ENCODE results near the gene JMY.

Gene JMY

DNA sequence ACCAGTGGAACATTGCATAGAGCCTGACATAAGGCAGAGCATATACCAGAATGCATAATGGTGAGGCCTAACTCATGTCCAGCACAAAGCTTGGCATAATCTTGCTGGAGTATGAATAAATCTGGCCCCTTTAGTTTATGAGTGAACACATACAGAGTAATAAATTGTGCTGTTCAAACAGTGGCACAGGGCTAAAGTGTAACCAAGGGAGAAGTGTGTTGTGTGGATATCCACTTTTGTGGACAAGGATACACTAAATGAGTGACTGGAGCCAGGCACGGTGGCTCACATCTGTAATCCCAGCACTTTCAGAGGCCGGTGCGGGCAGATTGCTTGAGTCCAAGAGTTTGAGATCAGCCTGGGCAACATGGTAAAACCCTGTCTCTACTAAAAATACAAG is 29.4 kb upstream of the JMY start:
- H3K9me3 ChIP-seq: no peaks in the 10 kb centered on the region
- no peaks in the 10 kb centered on the region for H3K27me3 ChIP-seq
- no peaks in the 10 kb centered on the region for H3K4me1 ChIP-seq
- no peaks in the 10 kb centered on the region for H4K20me1 ChIP-seq
- H3K36me3 ChIP-seq: no peaks in the 10 kb centered on the region
- no peak overlapping the region for H3K4me2 ChIP-seq
- no peak for TF ChIP-seq Cebpa-rat (IDR thresholded peaks at IDR 0.05)
- H3K4me3 ChIP-seq: no peak overlapping the region
- H3K9ac ChIP-seq: no peak overlapping the region
- no peak overlapping the region for H3K27ac ChIP-seq

DNA sequence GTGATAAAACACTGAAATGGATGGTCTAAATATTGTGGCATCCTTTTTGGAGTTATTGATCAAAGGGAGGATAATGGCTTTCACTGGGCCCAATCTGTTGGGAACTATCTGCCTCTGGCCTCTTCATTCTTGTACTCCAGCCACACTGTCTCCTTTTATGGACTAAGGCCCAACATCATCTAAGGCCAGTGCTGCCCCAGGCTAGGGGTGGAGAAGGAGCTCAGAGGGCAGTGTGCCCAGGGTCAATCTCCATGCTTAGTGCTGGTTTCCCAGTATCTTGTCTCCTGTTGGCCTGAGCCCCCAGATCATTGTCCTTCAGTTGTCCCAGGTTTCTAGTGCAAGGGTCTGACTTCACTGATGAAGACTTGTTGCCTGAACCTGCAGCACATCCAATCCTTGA is 26.4 kb upstream of the JMY start:
- H3K4me1 ChIP-seq: no peaks in the 10 kb centered on the region
- no peak for TF ChIP-seq Cebpa-rat (IDR thresholded peaks at IDR 0.05)
- H3K4me3 ChIP-seq: no peak overlapping the region
- H4K20me1 ChIP-seq: no peaks in the 10 kb centered on the region
- H3K27ac ChIP-seq: no peak overlapping the region
- no peak overlapping the region for H3K9ac ChIP-seq
- H3K9me3 ChIP-seq: no peaks in the 10 kb centered on the region
- H3K36me3 ChIP-seq: no peaks in the 10 kb centered on the region
- no peaks in the 10 kb centered on the region for H3K27me3 ChIP-seq
- H3K4me2 ChIP-seq: no peak overlapping the region

DNA sequence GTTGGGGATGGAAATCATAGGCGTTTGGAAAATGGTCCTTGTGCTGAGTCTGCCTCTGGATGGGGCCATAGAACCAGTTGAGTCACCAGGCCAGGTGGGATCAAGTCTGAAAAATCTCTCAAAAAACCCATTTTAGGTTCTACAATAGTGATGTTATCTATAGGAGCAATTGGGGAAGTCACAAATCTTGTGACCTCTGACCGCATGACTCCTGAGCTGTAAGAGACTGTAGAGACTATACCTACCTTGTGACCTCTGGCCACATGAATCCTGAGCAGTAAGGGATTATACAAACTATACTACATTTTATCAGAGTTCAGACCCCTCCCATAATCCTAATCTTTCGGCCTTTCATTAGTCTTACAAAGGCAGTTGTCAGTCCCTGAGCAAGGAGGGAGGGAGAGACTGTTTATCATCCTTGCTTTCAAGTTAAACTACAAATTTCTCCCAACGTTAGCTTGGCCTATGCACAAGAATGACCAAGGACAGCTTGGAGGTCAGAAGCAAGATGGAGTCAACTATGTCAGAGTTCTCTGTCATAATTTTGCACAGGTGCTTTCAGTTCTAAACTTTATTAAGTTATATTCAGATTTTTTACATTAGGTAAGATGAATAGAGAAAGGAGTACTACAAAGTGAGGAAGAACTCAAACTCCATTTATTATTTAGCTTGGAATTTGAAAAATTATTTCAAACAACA is 11.5 kb upstream of the JMY start:
- H4K20me1 ChIP-seq: no peaks in the 10 kb centered on the region
- no peaks in the 10 kb centered on the region for H3K36me3 ChIP-seq
- H3K4me2 ChIP-seq: no peak overlapping the region
- no peaks in the 10 kb centered on the region for H3K4me1 ChIP-seq
- no peak for TF ChIP-seq Cebpa-rat (IDR thresholded peaks at IDR 0.05)
- H3K27ac ChIP-seq: no peak overlapping the region
- no peak overlapping the region for H3K4me3 ChIP-seq
- H3K27me3 ChIP-seq: no peaks in the 10 kb centered on the region
- H3K9ac ChIP-seq: no peak overlapping the region
- no peaks in the 10 kb centered on the region for H3K9me3 ChIP-seq

DNA sequence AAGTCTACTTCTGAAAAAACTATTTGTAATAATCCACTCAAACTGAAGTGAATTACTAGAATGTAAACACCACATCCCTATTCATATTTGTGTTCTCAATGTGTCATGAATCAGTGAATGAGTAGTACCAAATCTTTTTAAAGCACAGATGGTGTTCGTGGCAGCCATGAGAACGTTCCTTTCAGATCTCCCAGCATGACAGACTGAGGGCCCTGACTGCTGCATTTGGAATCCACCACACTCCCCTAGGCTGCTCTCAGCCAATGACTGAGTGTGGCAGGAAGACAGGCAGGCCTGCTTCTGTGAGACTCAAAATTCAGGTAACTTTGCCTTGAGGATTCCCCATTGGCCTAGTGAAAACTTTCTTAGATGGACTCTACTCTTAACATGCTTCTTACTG is 10.9 kb upstream of the JMY start:
- H3K4me2 ChIP-seq: no peak overlapping the region
- H3K36me3 ChIP-seq: no peaks in the 10 kb centered on the region
- no peak overlapping the region for H3K9ac ChIP-seq
- no peaks in the 10 kb centered on the region for H3K27me3 ChIP-seq
- no peak overlapping the region for H3K27ac ChIP-seq
- H3K4me3 ChIP-seq: no peak overlapping the region
- H3K4me1 ChIP-seq: no peaks in the 10 kb centered on the region
- no peaks in the 10 kb centered on the region for H3K9me3 ChIP-seq
- no peak for TF ChIP-seq Cebpa-rat (IDR thresholded peaks at IDR 0.05)
- no peaks in the 10 kb centered on the region for H4K20me1 ChIP-seq

DNA sequence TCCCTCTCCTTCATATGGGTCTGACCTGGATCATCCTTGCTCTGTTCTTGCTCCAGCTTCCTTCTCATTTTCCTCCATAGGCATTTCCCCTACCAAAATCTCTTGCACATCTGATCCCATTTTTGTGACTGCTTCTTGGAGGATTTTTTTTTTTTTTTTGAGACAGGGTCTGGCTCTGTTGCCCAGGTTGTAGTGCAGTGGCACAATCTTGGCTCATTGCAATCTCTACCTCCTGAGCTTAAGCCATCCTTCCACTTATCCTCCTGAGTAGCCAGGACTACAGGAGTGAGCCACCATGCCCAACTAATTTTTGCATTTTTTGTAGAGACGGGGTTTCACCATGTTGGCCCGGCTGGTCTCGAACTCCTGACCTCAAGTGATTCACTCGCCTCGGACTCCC is 10.5 kb upstream of the JMY start:
- H3K4me3 ChIP-seq: no peak overlapping the region
- H3K4me1 ChIP-seq: no peaks in the 10 kb centered on the region
- TF ChIP-seq Cebpa-rat (IDR thresholded peaks at IDR 0.05): no peak
- H3K9me3 ChIP-seq: no peaks in the 10 kb centered on the region
- no peaks in the 10 kb centered on the region for H3K27me3 ChIP-seq
- H3K36me3 ChIP-seq: no peaks in the 10 kb centered on the region
- H3K27ac ChIP-seq: no peak overlapping the region
- H3K9ac ChIP-seq: no peak overlapping the region
- H3K4me2 ChIP-seq: no peak overlapping the region
- H4K20me1 ChIP-seq: no peaks in the 10 kb centered on the region

DNA sequence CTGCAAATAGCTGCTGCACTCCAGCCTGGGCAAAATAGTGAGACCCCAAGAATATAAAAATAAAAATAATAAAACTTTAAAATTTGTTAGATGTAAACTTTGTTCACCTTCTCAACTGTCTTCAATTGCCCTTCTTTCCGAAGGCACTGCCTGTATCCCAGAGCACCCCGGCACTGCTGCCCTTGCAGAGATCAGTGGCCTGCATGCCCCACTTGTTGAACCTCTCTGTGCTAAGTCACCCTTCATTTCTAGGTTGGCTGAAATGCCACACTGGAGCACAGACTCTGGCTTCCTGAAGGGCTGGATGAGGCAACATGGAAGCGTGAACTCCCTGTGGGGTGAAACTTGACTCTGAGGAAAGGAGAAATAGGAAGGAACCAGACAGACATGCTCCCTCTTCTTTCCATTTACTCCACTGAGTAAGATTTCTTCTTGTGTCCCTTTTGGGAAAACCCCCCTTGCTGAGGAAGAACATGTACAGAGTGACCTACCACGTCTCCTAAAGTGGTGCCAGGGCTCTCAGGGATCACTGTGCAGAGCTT is 8.4 kb upstream of the JMY start:
- Histone ChIP-seq H3K4me3 (no peak overlapping the region), H3K36me3 (no peaks in the 10 kb centered on the region), H3K27me3 (no peaks in the 10 kb centered on the region), H3K27ac (no peak overlapping the region), H4K20me1 (no peaks in the 10 kb centered on the region), H3K9me3 (no peaks in the 10 kb centered on the region), H3K4me2 (no peak overlapping the region), H3K4me1 (no peaks in the 10 kb centered on the region), H3K9ac (no peak overlapping the region)
- TF ChIP-seq Cebpa-rat (IDR thresholded peaks at IDR 0.05): no peak

DNA sequence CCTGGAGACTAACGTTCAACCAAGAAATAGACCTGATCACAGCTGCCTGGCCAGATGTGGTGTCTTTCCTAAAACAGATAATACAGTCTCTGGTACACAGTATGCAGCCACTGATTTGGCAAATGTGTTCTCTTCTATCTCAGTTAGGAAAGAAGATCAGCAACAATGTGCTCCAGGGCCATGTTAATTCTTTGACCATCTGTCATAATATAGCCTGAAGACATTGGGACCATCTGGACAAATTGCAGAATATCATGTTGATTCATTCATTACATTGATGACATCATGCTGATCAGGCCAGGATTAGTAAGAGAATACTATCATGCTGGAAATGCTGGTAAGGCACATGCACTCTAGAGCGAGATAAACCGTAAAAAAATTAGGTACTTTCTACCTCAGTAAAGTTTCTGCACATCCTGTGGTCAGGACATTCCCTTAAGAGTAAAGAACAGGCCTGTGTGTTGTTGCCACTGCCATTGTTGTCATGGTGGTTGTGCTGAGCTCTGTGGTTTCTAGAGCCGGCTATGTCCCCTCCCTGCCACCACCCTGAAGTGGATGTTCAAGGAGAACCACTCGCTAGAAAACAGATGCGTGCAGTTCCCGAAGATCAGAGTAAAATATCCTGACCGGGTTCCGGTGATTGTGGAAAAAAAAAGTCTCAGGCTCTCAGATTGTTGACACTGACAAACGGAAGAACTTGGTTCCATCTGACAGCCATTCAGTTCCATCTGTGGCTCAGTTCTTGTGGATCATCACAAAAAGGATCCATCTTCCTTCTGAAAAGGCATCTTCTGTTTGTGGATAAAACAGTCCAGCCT is 6.4 kb upstream of the JMY start:
- Histone ChIP-seq H3K9me3 (no peaks in the 10 kb centered on the region), H3K27ac (no peak overlapping the region), H4K20me1 (no peaks in the 10 kb centered on the region), H3K27me3 (no peaks in the 10 kb centered on the region), H3K9ac (no peak overlapping the region), H3K4me2 (no peak overlapping the region), H3K36me3 (no peaks in the 10 kb centered on the region), H3K4me3 (no peak overlapping the region), H3K4me1 (no peaks in the 10 kb centered on the region)
- TF ChIP-seq Cebpa-rat (IDR thresholded peaks at IDR 0.05): no peak

DNA sequence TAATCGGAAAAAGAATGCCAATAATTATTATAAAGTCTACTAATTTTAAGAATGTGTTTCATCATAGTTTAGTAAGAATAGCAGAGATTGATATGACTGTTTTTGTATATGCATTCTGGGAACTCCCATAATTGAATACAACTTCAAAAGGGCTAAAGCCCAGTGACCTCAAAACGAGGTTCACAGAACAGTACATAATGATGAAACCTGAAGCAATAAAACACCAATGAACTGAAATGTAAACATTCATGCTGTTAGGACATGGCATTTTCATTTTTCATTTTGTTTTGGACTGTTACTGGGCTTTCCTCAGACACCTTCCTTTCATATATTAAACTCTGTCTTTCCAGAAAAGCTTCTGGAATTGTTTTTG is 684 bp upstream of the JMY start:
- Histone ChIP-seq H3K27me3 (peaks cover 28% of the 10 kb centered on the region), H3K9me3 (0 out of 2 replicates have a peak, but pooled peaks cover 4% of the 10 kb centered on the region), H3K4me1 (peaks cover 29% of the 10 kb centered on the region), H3K36me3 (no peaks in the 10 kb centered on the region), H3K4me2 (peak overlapping the region; percentile 96), H3K4me3 (peak overlapping the region; percentile 93), H3K27ac (peak overlapping the region; percentile 86), H4K20me1 (peaks cover 38% of the 10 kb centered on the region), H3K9ac (peak overlapping the region; percentile 92)
- no peak for TF ChIP-seq Cebpa-rat (IDR thresholded peaks at IDR 0.05)

DNA sequence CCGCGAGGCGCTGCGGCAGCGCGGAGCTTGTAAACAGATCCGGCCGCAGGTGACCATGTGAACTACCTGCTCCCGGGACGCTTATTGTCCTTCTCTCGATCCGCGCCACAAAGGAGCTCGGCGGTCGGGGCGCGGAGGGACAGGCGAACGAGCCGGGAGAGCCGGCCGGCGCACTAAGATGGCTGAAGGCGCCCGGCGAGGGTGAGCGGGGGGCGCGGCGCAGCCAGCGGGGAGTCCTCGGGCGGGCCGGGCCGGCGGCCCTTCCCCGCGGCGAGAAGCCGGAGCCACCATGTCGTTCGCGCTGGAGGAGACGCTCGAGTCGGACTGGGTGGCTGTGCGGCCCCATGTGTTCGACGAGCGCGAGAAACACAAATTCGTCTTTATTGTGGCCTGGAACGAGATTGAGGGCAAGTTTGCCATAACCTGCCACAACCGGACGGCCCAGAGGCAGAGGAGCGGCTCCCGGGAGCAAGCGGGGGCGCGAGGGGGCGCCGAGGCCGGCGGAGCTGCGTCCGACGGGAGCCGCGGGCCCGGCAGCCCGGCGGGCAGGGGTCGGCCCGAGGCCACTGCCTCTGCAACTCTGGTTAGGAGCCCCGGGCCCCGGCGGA is 535 bp downstream of the JMY start:
- Histone ChIP-seq H3K27ac (peak overlapping the region; percentile 86), H3K4me2 (peak overlapping the region; percentile 96), H3K9me3 (0 out of 2 replicates have a peak, but pooled peaks cover 4% of the 10 kb centered on the region), H3K9ac (peak overlapping the region; percentile 92), H3K36me3 (no peaks in the 10 kb centered on the region), H3K27me3 (peaks cover 28% of the 10 kb centered on the region), H4K20me1 (peaks cover 50% of the 10 kb centered on the region), H3K4me3 (peak overlapping the region; percentile 93), H3K4me1 (peaks cover 33% of the 10 kb centered on the region)
- no peak for TF ChIP-seq Cebpa-rat (IDR thresholded peaks at IDR 0.05)

Measured in BLaER1 (cell line).